Measurements from ENCODE around the gene ATP9B. TPM values are rescaled to one million over a fixed set of nuclear protein-coding genes. Genes with fewer than 3 reads are reported as not detected.
"Not testable (repeated sequence)": the region's sequence is repeated elsewhere in the genome, so short reads cannot be mapped to it uniquely, and the experiment has no call there.

The ATP9B gene
- total and polyA plus RNA-seq, 10 of the 15 experiments (the other 5 are each of a cell fraction or from before 2014, with no cell fraction given), result 0.74 to 20.7 (median 12.9) TPM

GRCh38 chr18:79285191-79285590, 216.0 kb downstream of the ATP9B start:
- H3K79me2 ChIP-seq (ENCODE audit: control insufficient read depth, insufficient read depth, low read length); SMC1A ChIA-PET (ENCODE audit: uncharacterized antibody, unreplicated experiment); H3K27ac ChIP-seq (ENCODE audit: control insufficient read depth, insufficient read depth); H3K4me2 ChIP-seq (ENCODE audit: control insufficient read depth, insufficient read depth); ATAC-seq; H3K9ac ChIP-seq (ENCODE audit: control insufficient read depth, insufficient read depth, low read length); H3K4me3 ChIP-seq; H2AFZ ChIP-seq (ENCODE audit: control insufficient read depth, low read depth, low read length); H3K9me3 ChIP-seq (replicated peaks; ENCODE audit: control insufficient read depth, insufficient read depth, low read length); H3K27me3 ChIP-seq (replicated peaks in 1 of 2; ENCODE audit: control insufficient read depth in 2 of 2, insufficient read depth in 2 of 2, low read length in 1 of 2); in situ Hi-C loops (cut with MboI); DNase-seq (ENCODE audit: low read depth, low spot score); RAD21 ChIA-PET (ENCODE audit: unreplicated experiment); H3K36me3 ChIP-seq (ENCODE audit: control insufficient read depth in 2 of 2, insufficient read depth in 2 of 2, low read length in 1 of 2); intact Hi-C loops (cut with micrococcal nuclease; ENCODE audit: unreplicated experiment); BruUV-seq (replicated peaks); CTCF ChIA-PET; H4K20me1 ChIP-seq (ENCODE audit: control insufficient read depth, insufficient read depth); H3K4me1 ChIP-seq (ENCODE audit: control insufficient read depth, insufficient read depth, low read length); FAIRE-seq; POLR2A ChIA-PET: not testable (repeated sequence)
- WGBS (ENCODE audit: insufficient coverage, insufficient replicate concordance, low lambda C conversion rate, missing lambda C conversion rate), result 100% methylated on average over 1 of the region's 1 CpG

GRCh38 chr18:79290409-79290808, 221.2 kb downstream of the ATP9B start:
- RAD21 ChIA-PET (ENCODE audit: unreplicated experiment); ATAC-seq; H4K20me1 ChIP-seq (ENCODE audit: control insufficient read depth, insufficient read depth); POLR2A ChIA-PET; H2AFZ ChIP-seq (ENCODE audit: control insufficient read depth, low read depth, low read length); H3K79me2 ChIP-seq (ENCODE audit: control insufficient read depth, insufficient read depth, low read length); FAIRE-seq; H3K4me3 ChIP-seq; SMC1A ChIA-PET (ENCODE audit: uncharacterized antibody, unreplicated experiment); BruUV-seq (replicated peaks); CTCF ChIA-PET; in situ Hi-C loops (cut with MboI); H3K36me3 ChIP-seq (ENCODE audit: control insufficient read depth in 2 of 2, insufficient read depth in 2 of 2, low read length in 1 of 2); H3K4me1 ChIP-seq (ENCODE audit: control insufficient read depth, insufficient read depth, low read length); H3K9ac ChIP-seq (ENCODE audit: control insufficient read depth, insufficient read depth, low read length); H3K27ac ChIP-seq (ENCODE audit: control insufficient read depth, insufficient read depth); H3K4me2 ChIP-seq (ENCODE audit: control insufficient read depth, insufficient read depth); DNase-seq (ENCODE audit: low read depth, low spot score); H3K27me3 ChIP-seq (replicated peaks in 1 of 2; ENCODE audit: control insufficient read depth in 2 of 2, insufficient read depth in 2 of 2, low read length in 1 of 2); intact Hi-C loops (cut with micrococcal nuclease; ENCODE audit: unreplicated experiment); H3K9me3 ChIP-seq (replicated peaks; ENCODE audit: control insufficient read depth, insufficient read depth, low read length): not testable (repeated sequence)
- WGBS (ENCODE audit: insufficient coverage, insufficient replicate concordance, low lambda C conversion rate, missing lambda C conversion rate), result 97% methylated on average over 14 of the region's 15 CpGs

- Histone ChIP-seq H3K36me3 (ENCODE audit: control insufficient read depth in 2 of 2, insufficient read depth in 2 of 2, low read length in 1 of 2) (no peaks in the 10 kb centered on the region; a peak in 1 of 4 replicates), H3K27me3 (replicated peaks in 1 of 2; ENCODE audit: control insufficient read depth in 2 of 2, insufficient read depth in 2 of 2, low read length in 1 of 2) (no peaks in the 10 kb centered on the region), H3K4me1 (ENCODE audit: control insufficient read depth, insufficient read depth, low read length) (no peaks in the 10 kb centered on the region), H3K79me2 (ENCODE audit: control insufficient read depth, insufficient read depth, low read length) (no peaks in the 10 kb centered on the region), H3K9me3 (replicated peaks; ENCODE audit: control insufficient read depth, insufficient read depth, low read length) (no peaks in the 10 kb centered on the region), H4K20me1 (ENCODE audit: control insufficient read depth, insufficient read depth) (no peaks in the 10 kb centered on the region), H3K4me3 (no peak overlapping the region), H3K27ac (ENCODE audit: control insufficient read depth, insufficient read depth) (no peak overlapping the region), H3K9ac (ENCODE audit: control insufficient read depth, insufficient read depth, low read length) (no peak overlapping the region), H3K4me2 (ENCODE audit: control insufficient read depth, insufficient read depth) (no peak overlapping the region), H2AFZ (ENCODE audit: control insufficient read depth, low read depth, low read length) (no peak overlapping the region)
- WGBS (ENCODE audit: insufficient coverage, insufficient replicate concordance, low lambda C conversion rate, missing lambda C conversion rate), result 95% methylated on average over 6 of the region's 6 CpGs
- in situ Hi-C loops (cut with MboI), result no loop called here
- intact Hi-C loops (cut with micrococcal nuclease; ENCODE audit: unreplicated experiment), result no loop called here
- DNase-seq (ENCODE audit: low read depth, low spot score) (no peak), FAIRE-seq (no peak), ATAC-seq (no peak)
- ChIA-PET CTCF (no interaction called here), POLR2A (interaction anchor here (0.6 kb wide), 1 partner anchor 835 kb away, joined by 4 read pairs; no protein-coding TSS in a partner anchor), SMC1A (ENCODE audit: uncharacterized antibody, unreplicated experiment) (no interaction called here), RAD21 (ENCODE audit: unreplicated experiment) (no interaction called here)
- no TSS peak for BruUV-seq (replicated peaks)
- TF ChIP-seq POLR2AphosphoS2 (IDR thresholded peaks at IDR 0.05; ENCODE audit: low read depth, low read length) (no peak), ELK1 (IDR thresholded peaks at IDR 0.05; ENCODE audit: low read depth, low read length) (no peak), ZBTB33 (IDR thresholded peaks at IDR 0.05) (no peak)
These were observed 221.7 kb downstream of the ATP9B start for GRCh38 chr18:79290876-79291275.
